Mucosa of rectum (tissue), 2 donors: ENCODE measurements around the gene CZIB.

Source experiments
- H3K27ac ChIP-seq, 2 donors: one replicate each; pipeline ENCODE4 v1.7.0; 2013; ENCODE audit warnings: inconsistent platforms in 2 of 2, low read depth in 2 of 2, low read length in 2 of 2
- H3K27me3 ChIP-seq, 2 donors: one replicate each; pipeline ENCODE4 v1.7.0; 2013; ENCODE audit warnings: low read length in 2 of 2; ENCODE audit not compliant: control insufficient read depth in 2 of 2, insufficient read depth in 2 of 2
- H3K36me3 ChIP-seq, 2 donors: one replicate each; pipeline ENCODE4 v1.7.0; 2013; ENCODE audit warnings: low read length in 2 of 2; ENCODE audit not compliant: control insufficient read depth in 2 of 2, insufficient read depth in 2 of 2
- H3K4me1 ChIP-seq, 2 donors: one replicate each; pipeline ENCODE4 v1.7.0; 2013; ENCODE audit warnings: low read length in 2 of 2, mild to moderate bottlenecking in 1 of 2; ENCODE audit not compliant: control insufficient read depth in 2 of 2, insufficient read depth in 2 of 2
- H3K4me3 ChIP-seq, 2 donors: one replicate each; pipeline ENCODE4 v1.7.0; 2013; ENCODE audit warnings: low read length in 2 of 2
- H3K9ac ChIP-seq, 2 donors: one replicate each; pipeline ENCODE4 v1.7.0; 2013; ENCODE audit warnings: low read length in 2 of 2, low read depth in 1 of 2, mild to moderate bottlenecking in 1 of 2
- H3K9me3 ChIP-seq, 2 donors: one replicate each; pipeline ENCODE4 v1.7.0; 2013; ENCODE audit warnings: low read length in 2 of 2; ENCODE audit not compliant: control insufficient read depth in 2 of 2
- donor health status: healthy.
- donor health status: Normal muscosa, but diverticular disease.

The CZIB gene

GRCh38 chr1:53220171-53220961, at the start of gene CZIB:
TSS of gene CZIB (minus strand) at chr1:53220634. CDS start at chr1:53220575, 59 bp downstream.
- no peaks in the 10 kb centered on the region for H3K27me3 ChIP-seq
- peak within 1 kb of the TSS; percentile 82 to 98 for H3K9ac ChIP-seq
- peaks cover 7 to 14% of the 10 kb centered on the region in 2 donors for H3K36me3 ChIP-seq
- H3K27ac ChIP-seq, result peak within 1 kb of the TSS; percentile 99
- H3K4me3 ChIP-seq, result peak within 1 kb of the TSS; percentile 92 to 99
- H3K4me1 ChIP-seq, result peaks cover 8 to 13% of the 10 kb centered on the region in 2 donors
- no peaks in the 10 kb centered on the region for H3K9me3 ChIP-seq

GRCh38 chr1:53270107-53270506, 49.7 kb upstream of the CZIB start:
- Histone ChIP-seq H3K9me3 (no peaks in the 10 kb centered on the region), H3K27ac (no peak overlapping the region), H3K9ac (no peak overlapping the region), H3K36me3 (no peaks in the 10 kb centered on the region), H3K4me1 (no peaks in the 10 kb centered on the region), H3K4me3 (no peak overlapping the region), H3K27me3 (no peaks in the 10 kb centered on the region)

- H3K27ac ChIP-seq, result no peak overlapping the region
- H3K4me1 ChIP-seq, result no peaks in the 10 kb centered on the region
- H3K36me3 ChIP-seq, result no peaks in the 10 kb centered on the region
These were observed 47.3 kb upstream of the CZIB start for GRCh38 chr1:53267761-53268160.

GRCh38 chr1:53266038-53266437, 45.6 kb upstream of the CZIB start:
- Histone ChIP-seq H3K27ac (no peak overlapping the region), H3K36me3 (no peaks in the 10 kb centered on the region), H3K9me3 (no peaks in the 10 kb centered on the region), H3K27me3 (no peaks in the 10 kb centered on the region), H3K4me3 (no peak overlapping the region), H3K9ac (no peak overlapping the region), H3K4me1 (no peaks in the 10 kb centered on the region)

More at GRCh38 chr1:53267761-53268160, 47.3 kb upstream of the CZIB start:
- H3K9ac ChIP-seq, result no peak overlapping the region
- no peaks in the 10 kb centered on the region for H3K27me3 ChIP-seq
- H3K9me3 ChIP-seq, result no peaks in the 10 kb centered on the region
- H3K4me3 ChIP-seq, result no peak overlapping the region

DNA sequence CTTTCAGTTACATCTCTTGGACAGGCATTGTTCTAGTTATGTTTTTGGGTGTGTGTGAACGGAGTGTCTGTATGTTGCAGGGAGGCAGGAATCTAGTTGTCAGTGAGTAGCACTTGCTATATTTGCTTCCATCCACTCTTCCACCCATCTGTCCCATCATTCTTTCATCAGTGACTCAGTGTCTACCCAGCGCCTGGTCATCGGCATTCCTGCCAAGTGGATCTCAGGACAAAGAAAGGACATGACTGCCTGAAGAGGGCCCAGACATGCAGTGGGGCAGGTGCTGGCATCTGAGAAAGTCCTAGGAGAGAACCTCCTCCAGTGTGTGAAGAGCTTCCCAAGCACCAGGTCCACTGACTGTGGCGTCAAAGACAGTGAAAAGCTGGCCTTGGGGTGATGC, 45.1 kb upstream of the CZIB start:
- H3K27ac ChIP-seq, result no peak overlapping the region
- H3K4me1 ChIP-seq, result no peaks in the 10 kb centered on the region
- H3K27me3 ChIP-seq, result no peaks in the 10 kb centered on the region
- no peak overlapping the region for H3K4me3 ChIP-seq
- H3K9ac ChIP-seq, result no peak overlapping the region
- H3K36me3 ChIP-seq, result no peaks in the 10 kb centered on the region
- no peaks in the 10 kb centered on the region for H3K9me3 ChIP-seq

DNA sequence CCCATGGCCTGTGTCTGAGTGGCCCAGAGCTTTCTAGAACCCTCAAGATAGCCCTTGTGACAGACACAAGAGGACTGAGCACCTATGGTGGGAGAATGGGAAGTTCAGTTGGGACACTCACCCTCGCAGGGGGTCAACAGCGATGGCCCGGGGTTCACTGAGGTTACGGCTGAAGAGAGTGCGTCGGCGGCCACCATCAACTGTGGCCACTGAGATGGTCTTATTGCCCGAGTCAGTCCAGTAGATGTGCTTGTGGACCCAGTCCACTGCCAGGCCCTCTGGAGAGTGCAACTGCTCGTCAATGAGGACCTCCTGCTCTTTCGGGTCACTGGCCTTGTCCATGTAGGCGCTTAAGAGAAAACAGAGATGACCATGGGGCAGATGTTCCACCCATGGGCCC, 43.6 kb upstream of the CZIB start:
- Histone ChIP-seq H3K9me3 (no peaks in the 10 kb centered on the region), H3K27ac (no peak overlapping the region), H3K27me3 (no peaks in the 10 kb centered on the region), H3K4me1 (no peaks in the 10 kb centered on the region), H3K4me3 (no peak overlapping the region), H3K36me3 (no peaks in the 10 kb centered on the region), H3K9ac (no peak overlapping the region)

DNA sequence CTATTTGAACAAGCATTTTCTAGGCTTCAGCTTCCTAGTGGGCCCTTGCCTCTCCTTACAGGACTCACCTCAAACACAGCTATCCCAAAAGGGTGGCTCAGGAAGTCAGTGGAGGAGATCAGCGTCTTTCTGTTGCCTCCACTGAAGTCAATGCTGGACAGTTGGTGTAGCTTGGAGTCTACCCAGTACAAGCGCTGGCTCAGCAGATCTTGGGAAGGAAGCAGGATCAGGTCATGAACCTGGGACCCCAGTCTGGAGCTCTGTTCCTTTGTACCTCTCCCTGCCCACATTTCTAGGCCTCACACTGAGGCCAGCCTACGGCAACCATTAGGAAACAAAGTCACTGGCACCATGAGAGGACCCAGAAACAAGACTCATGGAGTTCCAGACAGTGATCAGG, 41.6 kb upstream of the CZIB start:
- no peak overlapping the region for H3K27ac ChIP-seq
- H3K9ac ChIP-seq, result no peak overlapping the region
- H3K27me3 ChIP-seq, result no peaks in the 10 kb centered on the region
- H3K36me3 ChIP-seq, result peaks cover 0 to 3% of the 10 kb centered on the region in 2 donors
- no peak overlapping the region for H3K4me3 ChIP-seq
- H3K9me3 ChIP-seq, result no peaks in the 10 kb centered on the region
- H3K4me1 ChIP-seq, result no peaks in the 10 kb centered on the region

- peak overlapping the region in 1 of 2 donors; percentile 16 for H3K27ac ChIP-seq
- H3K9ac ChIP-seq, result no peak overlapping the region
- no peaks in the 10 kb centered on the region for H3K27me3 ChIP-seq
- H3K4me3 ChIP-seq, result no peak overlapping the region
- H3K9me3 ChIP-seq, result no peaks in the 10 kb centered on the region
- peaks cover 0 to 3% of the 10 kb centered on the region in 2 donors for H3K36me3 ChIP-seq
- H3K4me1 ChIP-seq, result no peaks in the 10 kb centered on the region
These were observed 40.3 kb upstream of the CZIB start for GRCh38 chr1:53260631-53261247.

- Histone ChIP-seq H3K36me3 (peaks cover 0 to 3% of the 10 kb centered on the region in 2 donors), H3K27ac (peak overlapping the region in 1 of 2 donors; percentile 16), H3K27me3 (no peaks in the 10 kb centered on the region), H3K4me1 (no peaks in the 10 kb centered on the region), H3K4me3 (no peak overlapping the region), H3K9me3 (no peaks in the 10 kb centered on the region), H3K9ac (no peak overlapping the region)
These were observed 39.5 kb upstream of the CZIB start for GRCh38 chr1:53259932-53260331.

GRCh38 chr1:53258216-53258615, 37.8 kb upstream of the CZIB start:
- Histone ChIP-seq H3K9ac (no peak overlapping the region), H3K9me3 (no peaks in the 10 kb centered on the region), H3K4me1 (no peaks in the 10 kb centered on the region), H3K27me3 (no peaks in the 10 kb centered on the region), H3K4me3 (no peak overlapping the region), H3K36me3 (peaks cover 0 to 3% of the 10 kb centered on the region in 2 donors), H3K27ac (no peak overlapping the region)
